GM11168 (cell line): Measurements from ENCODE around the gene ASGR1.
"Not testable (repeated sequence)": the region's sequence is repeated elsewhere in the genome, so short reads cannot be mapped to it uniquely, and the experiment has no call there.

Source experiments
- in situ Hi-C: fragments of 300-500 bp; cut with MboI; formaldehyde crosslinking; loops from one replicate; pipeline ENCODE4 v1.12.0; 2022; ENCODE audit warnings: low sequenced_read_pairs; ENCODE audit not compliant: unreplicated experiment

Gene ASGR1

GRCh38 chr17:7168841-7169564 lies 10.2 kb downstream of the ASGR1 start:
- in situ Hi-C loops = not testable (repeated sequence)

- in situ Hi-C loops = no loop called here
Observed at GRCh38 chr17:7167832-7168231, 11.3 kb downstream of the ASGR1 start.

GRCh38 chr17:7166873-7167272 lies 12.3 kb downstream of the ASGR1 start:
- in situ Hi-C loops = no loop called here

GRCh38 chr17:7159571-7159970 lies 19.6 kb downstream of the ASGR1 start:
- in situ Hi-C loops = not testable (repeated sequence)

GRCh38 chr17:7158424-7158823 lies 20.7 kb downstream of the ASGR1 start:
- in situ Hi-C loops = not testable (repeated sequence)

- in situ Hi-C loops = no loop called here
Observed at GRCh38 chr17:7156342-7156940, 22.7 kb downstream of the ASGR1 start.

GRCh38 chr17:7147772-7148171 lies 31.4 kb downstream of the ASGR1 start:
- in situ Hi-C loops = no loop called here

- in situ Hi-C loops = no loop called here
Observed at GRCh38 chr17:7146115-7146514, 33.1 kb downstream of the ASGR1 start.

GRCh38 chr17:7144213-7144612 lies 35.0 kb downstream of the ASGR1 start:
- in situ Hi-C loops = no loop called here

GRCh38 chr17:7141824-7142223 lies 37.3 kb downstream of the ASGR1 start:
- in situ Hi-C loops = no loop called here

GRCh38 chr17:7139400-7139799 lies 39.8 kb downstream of the ASGR1 start:
- in situ Hi-C loops = loop anchor here (5.0 kb wide), 1 partner anchor 87 kb away; no protein-coding TSS in a partner anchor

- in situ Hi-C loops = loop anchor here (5.0 kb wide), 1 partner anchor 87 kb away; no protein-coding TSS in a partner anchor
Observed at GRCh38 chr17:7138800-7139381, 40.3 kb downstream of the ASGR1 start.

- in situ Hi-C loops = loop anchor here (5.0 kb wide), 1 partner anchor 85 kb away; no protein-coding TSS in a partner anchor
Observed at GRCh38 chr17:7137171-7137943, 41.8 kb downstream of the ASGR1 start.

GRCh38 chr17:7136266-7136877 lies 42.8 kb downstream of the ASGR1 start:
- in situ Hi-C loops = loop anchor here (5.0 kb wide), 1 partner anchor 84 kb away; no protein-coding TSS in a partner anchor

- in situ Hi-C loops = no loop called here
Observed at GRCh38 chr17:7133916-7134315, 45.3 kb downstream of the ASGR1 start.

- in situ Hi-C loops = no loop called here
Observed at GRCh38 chr17:7133424-7133823, 45.7 kb downstream of the ASGR1 start.

GRCh38 chr17:7132511-7133094 lies 46.6 kb downstream of the ASGR1 start:
- in situ Hi-C loops = no loop called here

- in situ Hi-C loops = no loop called here
Observed at GRCh38 chr17:7131423-7131791, 47.8 kb downstream of the ASGR1 start.

- in situ Hi-C loops = no loop called here
Observed at GRCh38 chr17:7130621-7131422, 48.3 kb downstream of the ASGR1 start.
